HepG2 (cell line): ENCODE measurements around the gene ADGRB3. TPM values are rescaled to one million over a fixed set of nuclear protein-coding genes. Genes with fewer than 3 reads are reported as not detected.

Experiments
- ATAC-seq: fragments of 200-7000 bp; cut with Tn5 transposase; 3 replicates; pipeline ENCODE4 v1.9.1; 2020; ENCODE audit warnings: mild to moderate bottlenecking, moderate library complexity
- BruUV-seq: library from RNA; stranded (reverse); fragments of 400-500 nt; replicated peaks from 2 replicates; lab custom pipeline; 2021; lab: Mats Ljungman, UMichigan
- CTCF ChIA-PET: fragments of 300-600 bp; formaldehyde crosslinking; extraction: SDS; loops from one replicate; lab custom pipeline; 2021; ENCODE audit warnings: low total read pairs, inconsistent platforms, low intra/inter-chr PET ratio; lab: Yijun Ruan, JAX
- POLR2A ChIA-PET: fragments of 350-600 bp; sonication (Branson Sonifier 250); formaldehyde crosslinking; loops from one replicate; lab custom pipeline; 2020; ENCODE audit warnings: antibody characterized with exemption, inconsistent platforms; lab: Yijun Ruan, JAX
- DNase-seq: peaks from one replicate; pipeline ENCODE4 v3.0.0-alpha.2; 2015; ENCODE audit warnings: low spot score
- FAIRE-seq: peaks from 3 replicates; lab custom pipeline; 2011; peaks lifted over from hg19 to GRCh38; lab: Jason Lieb, UNC
- H2AFZ ChIP-seq: one replicate; pipeline ENCODE4 v1.6.1; 2011; ENCODE audit warnings: low read length, inconsistent platforms
- H3K27ac ChIP-seq: fragments of 300-600 bp; 3 replicates; pipeline ENCODE4 v1.8.0; 2011; ENCODE audit warnings: mixed run types, mild to moderate bottlenecking, mixed read lengths, low read length, inconsistent platforms; ENCODE audit not compliant: insufficient read depth; ENCODE audit errors: extremely low read length
- H3K27me3 ChIP-seq, 2 experiments: fragments of 200-600 bp in 1 of 2; 2 replicates in 1 of 2; 3 replicates in 1 of 2; pipeline versions ENCODE4 v1.6.0 to v1.8.0; 2011; ENCODE audit warnings: low read length in 2 of 2, mild to moderate bottlenecking in 2 of 2, moderate library complexity in 2 of 2, inconsistent platforms in 1 of 2; ENCODE audit not compliant: insufficient read depth in 2 of 2, control insufficient read depth in 1 of 2
- H3K36me3 ChIP-seq, 2 experiments: fragments of 200-600 bp in 1 of 2; replicated peaks in 1 of 2; 2 replicates in 1 of 2; 3 replicates in 1 of 2; pipeline versions ENCODE4 v1.5.1 to v1.8.0; 2011; ENCODE audit warnings: low read length in 2 of 2, inconsistent platforms in 1 of 2; ENCODE audit not compliant: insufficient read depth in 2 of 2, control insufficient read depth in 1 of 2
- H3K4me1 ChIP-seq: 2 replicates; pipeline ENCODE4 v1.5.1; 2012; ENCODE audit warnings: low read length, inconsistent platforms; ENCODE audit not compliant: insufficient read depth
- H3K4me2 ChIP-seq: 2 replicates; pipeline ENCODE4 v1.6.0; 2011; ENCODE audit warnings: low read depth, low read length, inconsistent platforms
- H3K4me3 ChIP-seq, 3 experiments: fragments of 200-600 bp in 1 of 3; sonication (generic), shearing (Covaris generic) in 1 of 3; replicated peaks in 1 of 3; 2 replicates each; pipeline ENCODE4 v1.5.1; 2011 to 2016; ENCODE audit warnings: low read length in 3 of 3, inconsistent platforms in 2 of 3, low read depth in 2 of 3, mild to moderate bottlenecking in 2 of 3, control low read depth in 1 of 3, mixed read lengths in 1 of 3; ENCODE audit not compliant: insufficient read depth in 1 of 3
- H3K79me2 ChIP-seq: one replicate; pipeline ENCODE4 v1.6.1; 2011; ENCODE audit warnings: low read length, inconsistent platforms; ENCODE audit not compliant: insufficient read depth
- H3K9ac ChIP-seq: 2 replicates; pipeline ENCODE4 v1.6.0; 2011; ENCODE audit warnings: mild to moderate bottlenecking, low read depth, low read length, inconsistent platforms; ENCODE audit not compliant: insufficient read depth
- H3K9me3 ChIP-seq: 2 replicates; pipeline ENCODE4 v1.5.1; 2012; ENCODE audit warnings: mild to moderate bottlenecking, low read length
- H4K20me1 ChIP-seq: 2 replicates; pipeline ENCODE4 v1.6.0; 2011; ENCODE audit warnings: inconsistent platforms, mild to moderate bottlenecking, low read length, moderate library complexity; ENCODE audit not compliant: insufficient read depth
- AGO1 ChIP-seq: fragments of 200-400 bp; formaldehyde crosslinking; IDR thresholded peaks from 2 replicates; pipeline ENCODE4 v1.6.1; 2017; ENCODE audit warnings: mild to moderate bottlenecking, low read depth, low read length, moderate library complexity; ENCODE audit not compliant: poor library complexity, severe bottlenecking
- CCDC6 ChIP-seq: sonication (generic); formaldehyde crosslinking; IDR thresholded peaks from 2 replicates; pipeline ENCODE4 v1.8.1; 2022; ENCODE audit warnings: mild to moderate bottlenecking, missing genetic modification reagents, moderate library complexity
- EZH2 ChIP-seq: conservative IDR thresholded peaks from 2 replicates; pipeline ENCODE4 v1.6.1; 2012; ENCODE audit warnings: mild to moderate bottlenecking, low read depth, low read length, moderate library complexity
- FOXA1 ChIP-seq, 2 experiments: fragments of 450-650 bp in 1 of 2; sonication (generic) in 1 of 2; formaldehyde crosslinking in 1 of 2; IDR thresholded peaks; 2 replicates each; pipeline versions ENCODE4 v1.4.0 to v1.6.1; 2016 to 2020; ENCODE audit warnings: missing genetic modification reagents in 1 of 2
- HOXA7 ChIP-seq: sonication (generic); formaldehyde crosslinking; IDR thresholded peaks from 2 replicates; pipeline ENCODE4 v1.8.1; 2022; ENCODE audit warnings: mild to moderate bottlenecking, missing genetic modification reagents, moderate library complexity
- PAF1 ChIP-seq: IDR thresholded peaks from 2 replicates; pipeline ENCODE4 v1.6.1; 2016; ENCODE audit warnings: missing genetic modification reagents, missing compliant biosample characterization
- RAD21 ChIP-seq: fragments of 450-650 bp; formaldehyde crosslinking; IDR thresholded peaks from 2 replicates; pipeline ENCODE4 v1.5.0; 2020; ENCODE audit warnings: mild to moderate bottlenecking
- TCF7 ChIP-seq: sonication (generic); IDR thresholded peaks from 2 replicates; pipeline ENCODE4 v1.6.1; 2016; ENCODE audit warnings: antibody characterized with exemption, low read depth
- TEAD3 ChIP-seq: optimal IDR thresholded peaks from 2 replicates; pipeline ENCODE3; 2016; ENCODE audit warnings: borderline replicate concordance
- ZFP37 ChIP-seq: sonication (generic); formaldehyde crosslinking; IDR thresholded peaks from 2 replicates; pipeline ENCODE4 v1.4.0; 2020; ENCODE audit warnings: missing genetic modification reagents, borderline replicate concordance
- ZNF333 ChIP-seq: sonication (generic); formaldehyde crosslinking; IDR thresholded peaks from 2 replicates; pipeline ENCODE4 v1.4.0; 2020; ENCODE audit warnings: mild to moderate bottlenecking, missing genetic modification reagents, borderline replicate concordance
- WGBS: methylation state at CpG from one replicate; pipeline ENCODE4 v1.1.6; 2017; ENCODE audit warnings: low lambda C conversion rate; 5-methylcytosine and 5-hydroxymethylcytosine counted together
- in situ Hi-C: cut with HindIII; loops from 2 replicates; pipeline ENCODE4 v1.10.0; 2017; ENCODE audit warnings: low pct_unique_long_range_greater_than_20kb; ENCODE audit not compliant: extremely low pct_ligation_motif_present
- intact Hi-C: fragments of 100-400 bp; cut with micrococcal nuclease; formaldehyde crosslinking; loops from one replicate; pipeline ENCODE4 v1.10.0; 2022; ENCODE audit not compliant: unreplicated experiment
- polyA plus RNA-seq, 8 experiments: library from polyadenylated mRNA; depleted of rRNA in 3 of 8; stranded (reverse) in 7 of 8; unstranded in 1 of 8; fragments of >200 nt; fragmentation: Illumina TruSeq in 4 of 8; extraction: Trizol in 4 of 8; gene quantifications; 2 replicates each; pipeline versions ENCODE4 v1.2.1 to v1.2.3, GENCODE V29; 2011 to 2016; ENCODE audit warnings: low read depth in 4 of 8, missing spikeins in 1 of 8, mixed read lengths in 1 of 8; ENCODE audit not compliant: insufficient read depth in 1 of 8
- total RNA-seq, 5 experiments: library from RNA; depleted of rRNA; stranded (reverse); fragments of >200 nt; fragmentation: Illumina TruSeq; extraction: Trizol; gene quantifications; 2 replicates each; pipeline ENCODE4 v1.2.3, GENCODE V29; 2016; ENCODE audit warnings: low read depth in 1 of 5
- TF ChIP-seq, protein P1 (sequence below): sonication (generic); formaldehyde crosslinking; IDR thresholded peaks from 2 replicates; pipeline ENCODE4 v1.4.0; 2020; ENCODE audit warnings: low read depth, missing genetic modification reagents
- TF ChIP-seq, protein P2 (sequence below): IDR thresholded peaks from 2 replicates; pipeline ENCODE4 v1.6.1; 2016; ENCODE audit warnings: mild to moderate bottlenecking

ADGRB3 gene
- total and polyA plus RNA-seq, 2 of the 13 experiments (the other 11 are each of a cell fraction or from before 2014, with no cell fraction given): not detected

DNA sequence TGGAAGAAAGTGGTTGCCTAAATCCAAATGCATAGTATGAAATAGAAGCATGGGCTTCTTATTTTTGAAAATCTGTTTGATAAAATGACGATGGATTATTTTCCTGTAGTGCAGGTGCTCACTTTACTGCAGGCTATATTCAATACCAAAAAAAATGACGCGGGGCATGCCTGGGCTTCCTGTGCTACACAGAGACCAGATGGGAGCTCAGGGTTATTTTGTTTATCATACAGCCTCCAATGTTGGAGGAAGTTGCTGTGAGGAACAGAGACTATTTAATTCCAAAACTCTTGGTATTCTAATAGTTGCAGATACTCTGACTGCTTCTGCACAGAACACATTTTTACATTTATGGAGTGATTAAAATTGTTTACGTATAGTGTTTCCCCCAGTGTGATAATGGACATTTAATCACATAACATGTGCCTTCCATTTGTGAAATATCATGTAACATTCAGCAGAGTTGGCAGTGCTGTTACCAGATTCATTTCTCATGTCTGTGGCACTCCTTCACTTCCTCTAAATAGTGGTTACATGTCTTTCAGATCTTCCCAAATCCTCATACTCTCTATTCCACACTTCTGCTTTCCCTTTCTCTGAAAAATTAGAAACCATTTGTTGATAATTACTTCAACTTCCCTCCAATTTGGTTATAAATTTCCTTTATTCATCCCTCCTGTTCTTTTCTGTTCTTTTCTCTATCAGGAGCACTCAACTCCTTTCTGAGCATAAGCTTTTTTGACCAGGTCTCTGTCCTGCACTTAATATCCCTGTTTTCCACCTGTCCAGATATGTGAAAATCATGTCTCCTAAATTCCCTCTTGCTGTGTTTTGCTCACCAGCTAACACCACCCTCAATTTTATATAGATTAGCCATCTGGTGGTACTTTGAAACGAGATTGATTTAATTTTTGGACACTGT is 121.6 kb downstream of the ADGRB3 start:
- intact Hi-C loops (no loop called here), in situ Hi-C loops (no loop called here)
- 13% methylated on average over 5 of the region's 5 CpGs for WGBS
- H3K27me3 ChIP-seq: no peaks in the 10 kb centered on the region
- no peak overlapping the region for H3K4me3 ChIP-seq
- no peaks in the 10 kb centered on the region for H3K9me3 ChIP-seq
- CTCF ChIA-PET: no interaction called here
- H4K20me1 ChIP-seq: no peaks in the 10 kb centered on the region
- H3K9ac ChIP-seq: no peak overlapping the region
- FAIRE-seq: no peak
- H2AFZ ChIP-seq: no peak overlapping the region
- no peaks in the 10 kb centered on the region for H3K36me3 ChIP-seq
- no TSS peak for BruUV-seq
- H3K4me2 ChIP-seq: no peak overlapping the region
- no peak for TF ChIP-seq TEAD3 (CRISPR knock-in tag)
- no peak for TF ChIP-seq HOXA7 (CRISPR knock-in tag)
- no peak for TF ChIP-seq CCDC6
- TF ChIP-seq RAD21: no peak
- no peak for TF ChIP-seq ZFP37 (CRISPR knock-in tag)
- TF ChIP-seq, all 625 proteins: peak for 0
- ATAC-seq: no peak
- POLR2A ChIA-PET: no interaction called here
- DNase-seq: no peak
- no peaks in the 10 kb centered on the region for H3K4me1 ChIP-seq
- no peak overlapping the region for H3K27ac ChIP-seq
- H3K79me2 ChIP-seq: no peaks in the 10 kb centered on the region

DNA sequence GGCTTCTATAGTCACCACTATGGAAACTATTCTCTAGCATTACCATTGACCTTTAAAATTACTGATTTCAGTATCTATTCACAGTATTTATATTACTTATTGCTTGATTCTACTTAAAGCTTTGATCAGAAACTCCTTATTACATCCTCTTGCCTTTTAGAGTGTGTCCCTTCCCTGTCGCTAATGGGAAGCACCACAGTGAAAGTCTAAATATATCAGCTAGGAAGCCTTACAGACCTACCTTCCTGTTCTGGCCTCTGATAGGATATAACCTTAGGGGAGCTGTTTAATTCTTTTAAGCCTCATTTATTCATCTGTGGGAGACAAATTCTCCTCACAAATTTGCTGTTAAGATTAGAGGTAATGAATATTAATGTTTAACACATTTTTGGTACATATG is 122.7 kb downstream of the ADGRB3 start:
- Histone ChIP-seq H3K9me3 (no peaks in the 10 kb centered on the region), H3K27me3 (no peaks in the 10 kb centered on the region), H3K4me3 (no peak overlapping the region), H3K4me1 (no peaks in the 10 kb centered on the region), H4K20me1 (no peaks in the 10 kb centered on the region), H3K27ac (no peak overlapping the region), H3K4me2 (no peak overlapping the region), H3K79me2 (no peaks in the 10 kb centered on the region), H3K36me3 (no peaks in the 10 kb centered on the region), H2AFZ (no peak overlapping the region), H3K9ac (no peak overlapping the region)
- ATAC-seq (no peak), FAIRE-seq (no peak), DNase-seq (no peak)
- in situ Hi-C loops: no loop called here
- BruUV-seq: no TSS peak
- POLR2A ChIA-PET: no interaction called here
- intact Hi-C loops: no loop called here
- CTCF ChIA-PET: no interaction called here
- 6% methylated on average over 1 of the region's 1 CpG for WGBS
- TF ChIP-seq, protein P1, sequence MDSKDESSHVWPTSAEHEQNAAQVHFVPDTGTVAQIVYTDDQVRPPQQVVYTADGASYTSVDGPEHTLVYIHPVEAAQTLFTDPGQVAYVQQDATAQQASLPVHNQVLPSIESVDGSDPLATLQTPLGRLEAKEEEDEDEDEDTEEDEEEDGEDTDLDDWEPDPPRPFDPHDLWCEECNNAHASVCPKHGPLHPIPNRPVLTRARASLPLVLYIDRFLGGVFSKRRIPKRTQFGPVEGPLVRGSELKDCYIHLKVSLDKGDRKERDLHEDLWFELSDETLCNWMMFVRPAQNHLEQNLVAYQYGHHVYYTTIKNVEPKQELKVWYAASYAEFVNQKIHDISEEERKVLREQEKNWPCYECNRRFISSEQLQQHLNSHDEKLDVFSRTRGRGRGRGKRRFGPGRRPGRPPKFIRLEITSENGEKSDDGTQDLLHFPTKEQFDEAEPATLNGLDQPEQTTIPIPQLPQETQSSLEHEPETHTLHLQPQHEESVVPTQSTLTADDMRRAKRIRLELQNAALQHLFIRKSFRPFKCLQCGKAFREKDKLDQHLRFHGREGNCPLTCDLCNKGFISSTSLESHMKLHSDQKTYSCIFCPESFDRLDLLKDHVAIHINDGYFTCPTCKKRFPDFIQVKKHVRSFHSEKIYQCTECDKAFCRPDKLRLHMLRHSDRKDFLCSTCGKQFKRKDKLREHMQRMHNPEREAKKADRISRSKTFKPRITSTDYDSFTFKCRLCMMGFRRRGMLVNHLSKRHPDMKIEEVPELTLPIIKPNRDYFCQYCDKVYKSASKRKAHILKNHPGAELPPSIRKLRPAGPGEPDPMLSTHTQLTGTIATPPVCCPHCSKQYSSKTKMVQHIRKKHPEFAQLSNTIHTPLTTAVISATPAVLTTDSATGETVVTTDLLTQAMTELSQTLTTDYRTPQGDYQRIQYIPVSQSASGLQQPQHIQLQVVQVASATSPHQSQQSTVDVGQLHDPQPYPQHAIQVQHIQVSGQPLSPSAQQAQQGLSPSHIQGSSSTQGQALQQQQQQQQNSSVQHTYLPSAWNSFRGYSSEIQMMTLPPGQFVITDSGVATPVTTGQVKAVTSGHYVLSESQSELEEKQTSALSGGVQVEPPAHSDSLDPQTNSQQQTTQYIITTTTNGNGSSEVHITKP (CRISPR knock-in tag): no peak
- TF ChIP-seq FOXA1 (IDR thresholded peaks at IDR 0.05) (no peak), FOXA1 (CRISPR knock-in tag; IDR thresholded peaks at IDR 0.05) (no peak), PAF1 (CRISPR knock-in tag) (no peak), TCF7 (no peak), AGO1 (no peak), ZNF333 (CRISPR knock-in tag) (no peak), EZH2 (no peak)
- TF ChIP-seq, protein P2, sequence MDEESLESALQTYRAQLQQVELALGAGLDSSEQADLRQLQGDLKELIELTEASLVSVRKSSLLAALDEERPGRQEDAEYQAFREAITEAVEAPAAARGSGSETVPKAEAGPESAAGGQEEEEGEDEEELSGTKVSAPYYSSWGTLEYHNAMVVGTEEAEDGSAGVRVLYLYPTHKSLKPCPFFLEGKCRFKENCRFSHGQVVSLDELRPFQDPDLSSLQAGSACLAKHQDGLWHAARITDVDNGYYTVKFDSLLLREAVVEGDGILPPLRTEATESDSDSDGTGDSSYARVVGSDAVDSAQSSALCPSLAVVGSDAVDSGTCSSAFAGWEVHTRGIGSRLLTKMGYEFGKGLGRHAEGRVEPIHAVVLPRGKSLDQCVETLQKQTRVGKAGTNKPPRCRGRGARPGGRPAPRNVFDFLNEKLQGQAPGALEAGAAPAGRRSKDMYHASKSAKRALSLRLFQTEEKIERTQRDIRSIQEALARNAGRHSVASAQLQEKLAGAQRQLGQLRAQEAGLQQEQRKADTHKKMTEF: no peak
